Thyroid gland (tissue), 4 donors: ENCODE measurements around the gene KCNAB1.

Experiments used
- POLR2A ChIP-seq, 2 donors: fragments of 450-650 bp; IDR thresholded peaks; one replicate each; pipeline ENCODE4 v1.6.1; 2017; ENCODE audit warnings: antibody characterized with exemption in 2 of 2, mild to moderate bottlenecking in 2 of 2, moderate library complexity in 1 of 2
- TF ChIP-seq, protein P1 (sequence below), 6 experiments: fragments of 200-600 bp in 3 of 6; fragments of 450-650 bp in 3 of 6; sonication (generic) in 3 of 6; IDR thresholded peaks; one replicate each; pipeline ENCODE4 v1.5.1; 2016 to 2019; ENCODE audit warnings: antibody characterized with exemption in 6 of 6, mild to moderate bottlenecking in 2 of 6, inconsistent platforms in 1 of 6, moderate library complexity in 1 of 6

DNA sequence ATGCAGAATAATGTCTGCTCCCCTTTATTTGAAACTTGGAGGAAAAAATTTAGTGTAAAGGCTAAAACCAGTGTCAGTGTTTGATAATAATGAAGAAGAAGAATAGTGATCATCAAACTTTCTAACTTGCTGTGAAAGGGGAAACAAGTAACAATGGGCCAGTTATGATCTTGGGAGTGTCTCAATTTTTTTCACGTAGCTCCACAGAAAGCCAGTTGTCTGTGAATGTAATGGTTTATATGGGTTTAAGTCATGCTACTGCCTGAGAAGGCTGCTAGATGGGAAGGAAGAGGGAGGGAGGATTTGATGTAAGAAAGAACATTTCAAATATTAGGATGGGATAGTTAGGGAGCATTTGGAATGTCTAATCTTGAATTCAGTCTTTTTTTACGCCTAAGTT lies 455.7 kb downstream of the KCNAB1 start:
- no peak for TF ChIP-seq POLR2A (IDR thresholded peaks at IDR 0.05)
- TF ChIP-seq, protein P1, sequence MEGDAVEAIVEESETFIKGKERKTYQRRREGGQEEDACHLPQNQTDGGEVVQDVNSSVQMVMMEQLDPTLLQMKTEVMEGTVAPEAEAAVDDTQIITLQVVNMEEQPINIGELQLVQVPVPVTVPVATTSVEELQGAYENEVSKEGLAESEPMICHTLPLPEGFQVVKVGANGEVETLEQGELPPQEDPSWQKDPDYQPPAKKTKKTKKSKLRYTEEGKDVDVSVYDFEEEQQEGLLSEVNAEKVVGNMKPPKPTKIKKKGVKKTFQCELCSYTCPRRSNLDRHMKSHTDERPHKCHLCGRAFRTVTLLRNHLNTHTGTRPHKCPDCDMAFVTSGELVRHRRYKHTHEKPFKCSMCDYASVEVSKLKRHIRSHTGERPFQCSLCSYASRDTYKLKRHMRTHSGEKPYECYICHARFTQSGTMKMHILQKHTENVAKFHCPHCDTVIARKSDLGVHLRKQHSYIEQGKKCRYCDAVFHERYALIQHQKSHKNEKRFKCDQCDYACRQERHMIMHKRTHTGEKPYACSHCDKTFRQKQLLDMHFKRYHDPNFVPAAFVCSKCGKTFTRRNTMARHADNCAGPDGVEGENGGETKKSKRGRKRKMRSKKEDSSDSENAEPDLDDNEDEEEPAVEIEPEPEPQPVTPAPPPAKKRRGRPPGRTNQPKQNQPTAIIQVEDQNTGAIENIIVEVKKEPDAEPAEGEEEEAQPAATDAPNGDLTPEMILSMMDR (IDR thresholded peaks at IDR 0.05): no peak
